HG03025 (cell line): ENCODE data around the gene RO60.

Experiments
- ATAC-seq: cut with Tn5 transposase; IDR thresholded peaks from one replicate; pipeline ENCODE4 v1.9.1; 2021; ENCODE audit warnings: mild to moderate bottlenecking, moderate library complexity; ENCODE audit not compliant: unreplicated experiment, low FRiP score

Gene RO60

DNA sequence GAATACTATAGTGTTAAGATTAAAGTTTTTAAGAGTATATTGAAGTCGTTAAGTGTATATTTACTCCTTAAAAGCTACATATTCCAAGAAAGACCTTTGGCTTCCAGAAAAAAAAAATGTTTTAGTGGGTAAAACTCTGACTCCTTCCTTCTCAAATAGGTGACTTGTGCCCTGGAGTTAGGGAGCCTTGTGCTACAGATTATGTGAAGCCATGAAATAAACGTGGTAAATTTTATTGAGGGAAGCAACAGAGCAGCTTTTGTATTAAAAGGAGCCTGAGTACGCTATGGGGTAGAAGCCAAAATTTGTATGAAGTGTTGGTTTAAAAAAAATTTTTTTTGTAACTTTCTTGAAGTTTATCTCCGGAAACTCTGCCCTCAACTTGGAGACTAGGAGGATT, 994 bp downstream of the RO60 start:
- ATAC-seq, result no peak

- no peak for ATAC-seq
These were observed 1.5 kb downstream of the RO60 start for GRCh38 chr1:193060938-193061337.

DNA sequence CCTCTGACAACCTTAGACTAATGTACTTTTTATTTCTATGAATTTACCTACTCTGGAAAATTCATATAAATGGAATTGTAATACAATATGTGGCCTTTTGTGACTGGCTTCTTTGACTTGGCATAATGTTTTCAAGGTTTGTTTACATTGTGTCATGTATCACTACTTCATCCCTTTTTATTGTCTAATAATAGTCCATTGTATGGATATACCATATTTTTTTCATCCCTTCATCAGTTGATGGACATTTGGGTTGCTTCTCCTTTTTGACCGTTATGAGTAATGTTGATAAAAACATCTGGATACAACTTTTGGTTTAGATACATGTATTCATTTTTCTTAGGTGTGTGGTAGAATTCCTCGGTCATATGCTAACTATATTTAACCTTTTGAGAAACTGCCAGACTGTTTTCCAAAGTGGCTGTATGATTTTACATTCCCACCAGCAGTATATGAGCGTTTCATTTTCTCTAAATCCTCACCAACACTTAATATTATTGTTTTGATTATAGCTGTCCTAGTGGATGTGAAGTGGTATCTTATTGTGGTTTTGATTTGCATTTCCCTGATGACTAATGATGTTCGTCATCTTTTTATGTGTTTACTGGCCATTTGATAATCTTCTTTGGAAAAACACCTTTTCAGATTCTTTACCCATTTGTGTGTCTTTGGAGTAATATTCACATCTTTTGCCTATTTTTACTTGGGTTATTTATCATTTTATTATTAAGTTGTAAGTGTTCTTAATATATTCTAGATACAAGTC, 3.5 kb downstream of the RO60 start:
- ATAC-seq, result no peak

DNA sequence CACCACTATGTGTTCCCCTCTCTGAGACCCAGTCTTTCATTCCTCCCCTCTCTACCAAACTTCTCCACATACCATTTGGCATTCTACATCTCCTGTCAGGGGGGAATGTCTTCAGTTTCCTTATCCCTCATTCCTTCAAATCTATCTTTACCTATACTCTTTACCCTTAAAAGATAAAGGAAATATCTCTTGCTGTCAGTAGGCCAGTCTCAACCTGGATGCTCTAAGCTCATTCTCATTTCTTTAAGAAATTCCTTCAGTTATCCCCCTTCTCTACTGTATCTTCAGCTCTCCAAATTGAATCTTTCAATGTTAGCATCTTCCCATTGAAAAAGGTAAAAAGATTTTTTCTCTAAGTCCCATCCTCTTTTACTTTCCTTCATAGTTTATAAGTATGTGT, 6.5 kb downstream of the RO60 start:
- ATAC-seq, result no peak

- peak; percentile 47 for ATAC-seq
These were observed 7.2 kb downstream of the RO60 start for GRCh38 chr1:193066606-193067005.

- no peak for ATAC-seq
These were observed 8.6 kb downstream of the RO60 start for GRCh38 chr1:193068013-193068412.

DNA sequence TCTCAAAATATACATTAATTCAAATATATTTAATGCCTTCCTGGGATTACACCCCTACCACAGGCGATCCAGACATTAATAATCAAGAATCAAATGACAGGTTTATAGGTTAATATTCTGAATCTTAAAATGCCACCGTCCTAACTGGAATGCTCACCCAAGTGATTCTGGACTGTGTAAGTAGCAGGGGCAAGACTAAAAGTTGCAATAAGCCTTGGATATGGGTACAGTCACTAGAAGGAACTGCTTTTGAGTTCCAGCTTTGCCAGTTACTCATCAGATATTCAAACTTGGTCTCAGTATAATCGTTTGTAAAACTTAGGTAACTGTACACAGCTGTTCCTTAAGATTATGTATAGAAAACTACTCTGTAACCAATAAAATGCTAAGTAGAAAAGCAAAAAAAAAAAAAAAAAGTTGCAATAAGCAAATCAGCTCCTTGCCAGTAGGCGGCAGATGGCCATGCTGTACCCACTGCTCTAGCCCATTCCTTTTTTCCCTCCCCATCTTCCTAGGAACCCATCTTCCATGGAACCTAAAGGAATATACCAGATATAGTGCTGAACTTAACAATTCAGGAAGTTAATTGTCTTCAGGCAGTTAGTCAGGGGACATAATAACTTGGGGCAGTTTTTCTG, 10.5 kb downstream of the RO60 start:
- ATAC-seq, result no peak

DNA sequence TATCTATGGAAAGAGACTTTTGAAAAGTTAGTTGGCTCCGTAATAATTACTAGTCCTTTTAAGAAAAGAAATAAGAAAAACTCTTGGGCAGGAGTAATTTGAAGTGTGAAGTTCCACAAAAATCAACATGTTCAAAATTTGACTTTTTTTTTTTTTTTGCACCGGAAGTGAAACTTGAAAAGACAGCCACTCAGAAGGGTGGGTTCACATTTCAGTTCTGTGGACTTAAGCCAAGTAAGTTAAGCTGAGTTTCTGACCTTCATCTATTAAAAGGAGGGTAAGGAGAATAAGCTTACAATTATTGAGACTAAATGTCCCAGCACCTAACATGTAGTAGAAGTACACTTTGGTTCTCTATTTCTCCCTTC, 11.0 kb downstream of the RO60 start:
- ATAC-seq, result no peak

DNA sequence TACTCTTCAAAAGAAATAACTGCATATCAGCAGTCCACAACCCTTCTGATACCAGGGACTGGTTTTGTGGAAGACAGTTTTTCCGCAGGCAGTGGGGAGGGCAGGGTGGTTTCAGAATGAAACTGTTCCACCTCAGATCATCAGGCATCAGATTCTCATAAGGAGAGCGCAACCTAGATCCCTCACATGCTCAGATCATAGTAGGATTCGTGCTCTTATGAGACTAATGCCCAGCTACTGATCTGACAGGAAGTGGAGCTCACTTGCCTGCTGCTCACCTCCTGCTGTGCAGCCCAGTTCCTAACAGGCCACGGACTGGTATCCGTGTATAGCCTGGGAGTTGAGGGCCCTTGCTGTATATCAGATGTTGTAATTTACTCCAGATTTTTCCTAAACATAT, 11.5 kb downstream of the RO60 start:
- peak; percentile 51 for ATAC-seq

DNA sequence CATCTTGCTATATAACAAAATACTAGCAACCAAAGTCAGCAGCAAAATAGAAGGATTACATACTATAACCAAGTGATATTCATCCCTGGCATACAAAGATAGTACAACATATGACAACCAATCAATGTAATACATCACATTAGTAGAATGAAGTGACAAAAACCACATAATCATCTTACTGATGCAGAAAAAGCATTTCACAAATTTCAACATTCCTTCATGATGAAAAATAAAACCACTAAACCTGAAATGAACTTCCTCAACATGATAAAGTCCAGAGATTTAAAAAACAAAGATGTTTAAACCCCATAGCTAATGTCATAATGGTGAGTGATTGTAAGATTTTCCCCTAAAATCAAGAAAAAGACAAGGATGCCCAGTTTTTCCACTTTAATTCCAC, 18.6 kb downstream of the RO60 start:
- ATAC-seq, result no peak

GRCh38 chr1:193079187-193079586, 19.8 kb downstream of the RO60 start:
- ATAC-seq, result no peak

- ATAC-seq, result peak; percentile 99
These were observed 24.1 kb downstream of the RO60 start for GRCh38 chr1:193083365-193084088.

DNA sequence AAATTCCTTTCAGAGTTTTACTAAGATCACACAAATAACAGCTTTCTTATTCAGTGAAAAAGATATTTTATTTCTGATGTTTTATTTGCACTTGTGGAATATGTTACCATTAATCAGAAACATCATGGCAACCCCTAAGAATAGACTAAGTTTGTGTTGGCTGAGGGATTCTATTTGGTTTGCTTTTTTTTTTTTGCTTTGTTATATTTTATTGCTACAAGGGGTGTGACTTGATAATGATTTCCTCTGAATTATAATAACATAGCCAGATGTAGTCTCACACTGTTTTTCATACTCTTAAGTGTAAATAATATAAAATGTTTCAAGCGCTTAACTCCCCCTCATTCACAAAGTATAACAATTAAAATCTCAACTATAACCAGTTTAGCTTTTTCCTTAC, 25.9 kb downstream of the RO60 start:
- no peak for ATAC-seq

- ATAC-seq, result no peak
These were observed 26.9 kb downstream of the RO60 start for GRCh38 chr1:193086342-193086741.

GRCh38 chr1:193087893-193088292, 28.5 kb downstream of the RO60 start:
- no peak for ATAC-seq

DNA sequence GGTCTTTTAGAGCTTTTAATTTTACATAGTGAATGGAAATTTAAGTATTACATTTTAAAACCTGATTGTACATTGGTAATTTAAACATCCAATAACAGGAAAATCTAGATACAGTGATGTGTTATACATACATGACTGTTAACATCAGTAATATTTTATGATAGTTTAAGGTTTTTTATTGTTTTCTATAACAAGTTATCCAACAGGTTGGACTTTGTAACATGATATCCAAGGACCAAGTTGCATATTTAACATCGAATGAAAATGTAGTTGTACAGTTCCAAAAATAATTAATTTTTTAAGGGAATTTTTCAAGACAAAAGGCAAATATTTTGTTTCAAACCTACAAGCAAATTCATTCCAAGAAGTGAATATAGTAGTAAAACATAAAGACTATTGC, 31.5 kb downstream of the RO60 start:
- no peak for ATAC-seq

DNA sequence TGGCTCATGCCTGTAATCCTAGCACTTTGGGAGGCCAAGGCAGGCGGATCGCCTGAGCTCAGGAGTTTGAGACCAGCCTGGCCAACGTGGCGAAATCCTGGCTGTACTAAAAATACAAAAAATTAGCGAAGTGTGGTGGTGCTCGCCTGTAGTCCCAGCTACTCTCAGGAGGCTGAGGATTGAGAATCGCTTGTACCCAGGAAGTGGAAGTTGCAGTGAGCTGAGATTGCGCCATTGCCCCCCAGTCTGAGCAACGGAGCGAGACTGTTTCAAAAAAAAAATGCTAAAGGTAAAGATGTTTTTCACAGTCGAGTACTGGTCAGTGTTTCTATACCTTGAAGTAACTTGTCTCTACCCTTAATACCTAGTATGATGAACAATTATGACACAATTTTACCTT, 34.7 kb downstream of the RO60 start:
- no peak for ATAC-seq

DNA sequence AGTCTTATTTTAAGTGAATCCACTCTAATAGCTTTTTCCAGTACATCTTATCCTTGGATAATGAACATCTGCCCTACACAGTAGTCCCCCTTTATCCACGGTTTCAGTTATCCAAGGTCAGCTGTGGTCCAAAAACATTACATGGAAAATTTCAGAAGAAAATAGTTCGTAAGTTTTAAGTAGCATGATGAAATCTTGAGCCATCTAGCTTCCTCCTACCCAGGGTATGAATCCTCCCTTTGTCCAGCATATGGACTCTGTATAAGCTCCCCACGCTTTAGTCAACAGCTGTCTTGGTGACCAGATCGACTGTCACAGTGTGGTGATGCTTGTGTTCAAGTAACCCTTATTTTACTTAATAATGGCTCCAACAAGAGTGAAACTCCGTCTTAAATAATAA, 43.2 kb downstream of the RO60 start:
- no peak for ATAC-seq

DNA sequence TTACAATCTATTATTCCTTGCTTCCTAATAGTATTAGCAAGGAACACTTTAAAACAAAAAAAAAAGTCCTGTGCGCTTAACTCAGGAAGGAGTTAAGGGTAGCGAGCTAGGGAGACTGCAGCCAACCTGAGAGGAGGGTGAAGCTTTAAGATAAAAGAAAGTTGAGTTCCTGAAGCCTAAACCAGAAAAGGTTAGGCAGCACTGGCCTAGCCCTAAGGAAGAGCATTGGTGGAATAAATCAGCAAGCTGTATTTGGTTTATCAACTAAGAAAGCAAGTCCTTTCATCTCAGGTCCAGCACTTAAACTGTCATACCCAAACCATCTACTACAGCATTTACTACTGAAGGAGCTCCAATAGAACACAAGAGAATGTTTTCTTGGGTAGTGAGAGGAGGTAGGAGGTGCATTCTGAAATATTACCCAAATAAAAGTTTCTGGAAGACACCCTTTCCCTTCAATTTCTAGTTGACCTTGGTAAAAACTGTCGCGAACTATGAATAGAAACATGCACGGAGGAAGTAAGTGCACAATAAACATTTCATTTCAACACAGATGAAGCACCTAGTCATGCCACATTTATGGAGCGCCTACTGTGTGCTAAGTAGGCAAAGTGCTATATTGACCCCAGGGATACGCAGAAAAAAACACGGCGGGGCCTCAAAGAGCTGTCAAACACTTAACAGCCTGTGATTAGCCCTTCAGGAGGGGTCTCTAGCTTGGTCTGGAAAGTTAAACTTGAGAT, 44.5 kb downstream of the RO60 start:
- ATAC-seq, result peak; percentile 1

- peak; percentile 47 for ATAC-seq
These were observed 45.1 kb downstream of the RO60 start for GRCh38 chr1:193104502-193104906.
